Urothelium cell line (cell line): ENCODE results near the gene KDELR3.

Experiments
- DNase-seq: peaks from one replicate; pipeline ENCODE4 v3.0.0; 2011; ENCODE audit warnings: low spot score, mixed read lengths
- FAIRE-seq: peaks from 2 replicates; lab custom pipeline; 2011; peaks lifted over from hg19 to GRCh38; lab: Jason Lieb, UNC

KDELR3 gene

DNA sequence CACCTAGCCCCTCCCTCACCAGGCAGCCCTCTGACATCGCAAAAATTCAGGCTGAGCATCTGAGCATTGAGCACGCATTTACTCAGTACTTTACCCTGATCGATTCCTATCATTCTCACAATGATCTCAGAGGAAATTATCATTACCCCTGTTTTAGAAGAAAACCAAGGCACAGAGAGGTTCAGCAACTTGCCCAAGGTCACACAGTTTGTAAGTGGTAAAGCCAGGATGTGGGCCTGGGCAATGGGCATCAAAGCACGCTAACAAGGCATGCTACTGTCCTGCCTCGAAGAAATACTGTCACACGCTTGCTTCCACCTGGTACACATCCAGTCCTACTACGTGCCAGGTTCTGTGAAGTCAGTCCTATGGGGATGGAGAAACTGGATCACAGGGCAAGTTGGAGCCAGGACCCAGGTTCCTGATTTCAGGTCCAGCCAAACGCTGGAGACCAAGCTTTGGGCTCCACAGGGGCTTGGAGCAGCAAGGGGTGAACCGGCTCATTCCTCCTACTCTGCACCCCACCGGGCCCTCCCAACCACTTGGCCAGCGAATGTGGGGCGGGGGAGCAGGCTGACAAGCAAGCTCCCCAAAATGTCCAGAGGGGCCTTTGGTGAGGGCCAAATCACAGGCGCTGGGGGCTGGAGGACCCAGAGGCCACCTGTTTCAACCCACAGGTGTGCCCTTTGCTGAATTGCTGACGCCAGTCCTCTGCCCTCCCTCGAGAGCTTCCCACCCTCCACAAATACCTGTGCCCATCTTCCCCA is 31.1 kb upstream of the KDELR3 start:
- no peak for FAIRE-seq
- DNase-seq, result no peak

DNA sequence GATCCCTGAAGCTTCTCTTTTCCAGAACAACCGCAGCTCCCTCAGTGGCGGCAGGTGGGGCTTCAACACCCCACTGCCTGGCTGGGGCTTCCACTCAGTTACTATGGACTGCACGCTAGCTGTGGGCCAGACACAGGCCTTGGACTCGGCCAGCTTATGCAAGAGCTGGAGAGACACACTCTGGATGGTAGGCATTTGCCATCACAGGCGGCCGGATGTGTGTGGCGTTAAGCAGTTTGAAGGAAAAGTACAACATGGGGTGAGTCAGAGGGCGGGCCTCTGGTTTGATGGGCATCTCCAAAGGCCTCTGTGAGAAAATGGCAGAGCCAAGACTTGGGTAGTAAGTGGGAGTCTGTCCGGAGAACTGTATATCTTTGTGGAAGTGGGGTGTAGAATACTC is 30.5 kb upstream of the KDELR3 start:
- FAIRE-seq, result no peak
- DNase-seq, result no peak

DNA sequence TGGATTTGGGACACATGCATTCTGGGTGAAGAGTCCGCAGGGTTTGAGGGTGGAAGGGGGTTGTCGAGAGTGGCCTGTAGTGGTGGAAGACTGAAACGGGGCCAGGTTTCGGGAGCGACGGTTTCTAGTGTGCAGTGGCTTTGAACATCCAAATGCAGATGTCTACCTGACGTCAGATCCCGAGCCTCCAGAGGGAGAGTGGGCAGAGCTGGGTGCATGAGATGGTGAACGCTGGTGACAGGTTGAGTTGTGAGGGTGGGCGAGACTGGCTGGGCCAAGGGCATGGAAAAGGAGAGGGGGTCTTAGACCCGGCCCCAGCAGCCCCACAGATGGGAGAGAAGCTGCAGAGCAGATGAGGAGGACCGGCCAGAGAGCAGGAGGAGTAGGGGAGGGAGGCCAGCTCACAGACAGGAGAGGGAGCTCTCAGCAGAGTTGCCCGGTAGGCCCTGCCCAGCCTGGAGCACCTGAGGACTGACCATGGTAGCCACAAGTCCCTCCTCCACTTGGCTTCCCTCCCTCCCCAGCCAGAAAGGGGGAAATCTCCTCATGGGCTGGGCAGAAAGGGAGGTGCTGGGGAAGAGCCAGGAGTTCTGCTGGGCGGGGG is 27.0 kb upstream of the KDELR3 start:
- DNase-seq (no peak), FAIRE-seq (no peak)

DNA sequence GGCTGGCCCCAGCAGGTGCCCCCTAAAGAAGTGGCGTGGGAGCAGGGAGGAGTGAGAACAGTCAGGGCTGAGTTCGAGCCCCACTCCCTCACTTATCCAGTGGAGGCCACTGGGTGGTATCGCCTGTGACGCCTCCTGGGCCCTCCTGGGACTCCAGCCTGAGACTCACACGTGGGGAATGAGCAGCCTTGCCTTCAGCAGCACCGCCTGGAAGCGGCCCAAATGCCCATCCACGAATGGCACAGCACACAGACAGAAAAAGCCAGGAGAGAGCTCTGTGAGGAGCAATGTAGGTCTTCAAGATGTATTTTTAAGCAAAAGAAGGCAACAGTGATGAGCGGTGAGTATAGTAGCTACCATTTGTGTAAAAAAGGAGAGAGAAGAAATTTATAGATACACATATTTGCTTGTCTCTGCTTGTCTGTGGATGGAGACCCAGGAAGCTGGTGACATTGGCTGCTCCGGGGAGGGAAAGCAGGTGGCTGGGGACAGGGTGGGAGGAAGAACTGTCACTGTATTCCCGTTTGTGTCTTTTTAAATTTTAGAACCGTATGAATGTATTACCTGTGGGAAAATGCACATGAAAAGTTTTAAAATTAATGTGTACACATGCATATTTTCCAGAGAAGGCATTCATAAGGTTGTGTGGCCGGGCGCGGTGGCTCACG is 26.1 kb upstream of the KDELR3 start:
- FAIRE-seq, result no peak
- no peak for DNase-seq

DNA sequence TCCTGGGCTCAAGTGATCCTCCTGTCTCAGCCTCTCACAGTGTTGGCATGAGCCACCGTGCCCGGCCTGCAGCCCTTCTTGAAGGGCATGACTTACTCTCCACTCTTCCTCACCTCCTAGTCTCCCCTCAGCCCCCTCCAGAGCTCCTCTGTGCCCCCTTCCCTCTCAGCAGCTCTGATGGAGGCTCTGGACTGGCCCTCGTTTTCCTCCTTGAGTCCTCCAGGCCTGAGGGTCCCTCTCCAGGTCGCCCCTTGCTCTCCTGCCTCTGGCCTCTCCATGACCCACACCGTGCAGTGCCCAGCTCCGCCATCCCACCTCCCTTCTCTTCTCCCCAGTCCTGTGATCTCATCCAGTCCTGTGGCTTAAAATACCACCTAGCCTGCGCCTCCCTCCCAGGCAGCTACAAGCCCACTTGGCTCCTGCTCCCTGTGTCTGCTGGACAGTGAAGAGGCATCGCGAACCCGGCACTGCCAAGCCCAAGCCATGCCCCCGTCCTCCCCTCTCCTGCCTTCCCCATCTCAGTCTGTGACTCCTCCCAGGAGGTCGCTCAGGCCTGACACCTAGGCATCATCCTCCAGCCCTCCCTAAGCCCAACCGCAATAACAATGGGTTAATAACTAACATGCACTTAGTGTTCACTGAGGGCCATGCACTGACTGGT is 24.8 kb upstream of the KDELR3 start:
- DNase-seq (no peak), FAIRE-seq (peak; percentile 84)

DNA sequence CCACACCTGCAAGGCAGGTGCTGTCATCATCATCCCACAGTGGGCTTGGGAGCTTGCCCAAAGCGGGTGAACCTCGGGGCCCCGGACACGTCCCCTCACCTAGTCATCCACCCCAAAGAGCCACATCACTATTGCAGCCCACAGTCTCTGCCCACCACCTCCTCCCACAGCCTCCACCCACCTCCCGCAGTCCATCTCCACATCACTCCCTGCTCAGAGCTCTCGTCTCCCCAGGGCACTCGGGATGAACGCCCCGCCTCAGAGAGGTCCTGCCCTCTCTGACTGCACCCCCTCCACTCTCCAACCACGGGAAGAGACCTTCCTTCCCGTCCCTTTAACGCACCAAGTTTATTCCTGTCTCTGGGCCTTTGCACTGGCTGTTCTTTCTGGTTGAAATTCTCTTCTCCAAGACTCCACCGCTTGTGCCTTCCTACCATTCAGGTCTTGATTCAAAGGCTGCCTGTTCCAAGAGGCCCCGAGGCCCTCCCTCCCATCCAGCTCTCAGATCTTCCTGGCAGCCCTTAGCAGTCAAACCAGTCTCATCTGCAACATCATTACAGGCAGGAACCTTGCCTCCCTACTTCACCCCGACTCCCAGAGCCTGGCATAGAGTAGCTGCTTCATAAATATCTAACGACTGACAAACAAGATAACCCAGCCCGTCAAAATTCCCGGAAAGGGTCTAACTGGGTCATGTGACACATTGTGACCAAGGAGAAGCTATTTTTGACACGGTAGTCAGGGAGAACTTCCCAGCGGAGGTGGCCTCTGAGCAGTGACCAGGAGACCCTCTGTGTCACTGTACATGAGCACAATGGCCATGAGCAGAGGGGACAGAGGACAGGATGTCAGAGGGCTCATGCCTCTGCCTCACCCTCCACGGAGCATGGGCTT is 24.0 kb upstream of the KDELR3 start:
- FAIRE-seq (peak; percentile 20), DNase-seq (no peak)

DNA sequence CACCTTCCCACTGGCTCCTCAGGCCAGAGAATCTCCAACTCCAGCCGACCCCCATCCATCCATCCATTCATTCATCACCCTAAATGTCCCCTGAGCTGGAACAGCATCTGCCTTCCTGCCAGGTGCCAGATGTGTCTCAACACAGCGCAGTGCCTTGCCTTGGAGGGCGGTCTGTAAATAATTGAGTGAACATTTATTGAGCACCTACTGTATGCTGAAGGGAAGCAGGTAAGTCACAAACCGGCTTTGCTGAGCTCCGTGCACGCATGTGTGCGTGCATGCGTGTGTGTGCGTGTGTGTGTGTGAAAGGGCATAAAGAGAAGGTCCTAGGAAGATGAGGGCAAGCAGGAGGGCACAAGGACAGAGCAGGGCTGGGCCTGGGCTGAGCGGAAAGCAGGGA is 23.1 kb upstream of the KDELR3 start:
- FAIRE-seq (peak; percentile 89), DNase-seq (no peak)

DNA sequence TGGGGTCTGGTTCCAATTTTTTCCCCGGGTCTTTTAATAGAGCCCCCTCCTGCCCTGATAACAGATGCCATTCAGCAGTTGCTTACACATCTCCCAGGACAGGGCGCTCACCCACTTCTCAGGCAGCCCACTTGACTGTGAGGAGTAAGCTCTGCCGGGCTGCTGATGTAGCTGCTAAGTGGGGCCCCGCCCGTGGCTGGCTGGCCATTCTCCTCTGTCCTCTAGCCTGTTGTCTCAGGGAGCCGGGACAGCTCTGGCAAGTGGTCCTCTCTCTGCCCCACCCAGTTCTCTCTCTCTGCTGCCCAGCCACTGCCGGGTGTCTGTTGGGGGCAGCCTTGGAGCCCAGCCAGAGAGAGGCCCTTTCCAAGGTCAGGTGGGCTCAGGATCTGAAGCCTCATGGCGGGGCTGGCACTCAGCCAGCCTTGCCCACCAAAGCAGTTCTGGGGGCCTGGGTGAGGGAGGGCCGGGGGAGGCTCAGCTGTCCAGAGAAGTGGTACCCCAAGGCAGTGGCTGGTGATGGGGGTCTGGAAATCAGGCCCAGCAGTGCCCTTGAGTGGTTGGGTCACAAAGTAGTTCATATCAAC is 21.8 kb upstream of the KDELR3 start:
- DNase-seq, result no peak
- FAIRE-seq, result no peak

DNA sequence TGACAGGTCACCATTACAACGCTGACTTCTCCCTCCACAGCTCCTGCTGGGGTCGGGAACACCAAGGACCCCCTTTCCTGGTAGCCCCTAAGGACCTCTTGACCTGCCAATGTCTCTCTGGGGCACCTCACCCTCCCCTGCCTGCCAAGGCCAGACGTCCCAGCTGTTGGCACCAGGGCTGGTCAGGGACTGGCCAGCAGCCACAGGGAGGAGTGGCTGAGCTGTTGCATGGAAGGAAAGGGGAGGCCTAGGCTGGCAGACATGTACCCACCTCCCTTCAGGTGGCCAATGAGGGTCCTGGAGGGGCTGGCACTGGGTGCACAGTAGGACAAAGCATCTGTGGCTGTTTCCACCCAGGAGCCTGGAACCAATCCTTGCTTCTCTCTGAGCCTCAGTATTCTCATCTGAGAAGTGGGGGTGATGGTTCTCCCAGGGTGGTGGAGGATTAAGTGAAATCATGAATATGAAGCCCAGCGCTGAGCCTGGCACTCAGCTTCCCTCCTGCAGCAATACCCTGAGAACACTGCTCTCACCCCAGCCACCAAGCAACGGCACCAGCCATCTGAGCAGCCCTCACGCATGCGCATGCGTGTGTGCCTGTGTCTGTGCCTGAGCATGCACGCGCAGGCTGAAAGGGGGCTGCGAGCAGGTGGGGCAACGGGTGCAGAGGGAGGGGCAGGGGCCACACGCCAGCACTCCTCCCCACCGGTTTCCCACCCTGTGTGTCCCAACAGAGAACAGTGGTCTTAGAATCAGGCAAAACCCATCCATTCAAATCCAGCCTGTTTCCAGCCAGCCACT is 18.8 kb upstream of the KDELR3 start:
- DNase-seq, result no peak

DNA sequence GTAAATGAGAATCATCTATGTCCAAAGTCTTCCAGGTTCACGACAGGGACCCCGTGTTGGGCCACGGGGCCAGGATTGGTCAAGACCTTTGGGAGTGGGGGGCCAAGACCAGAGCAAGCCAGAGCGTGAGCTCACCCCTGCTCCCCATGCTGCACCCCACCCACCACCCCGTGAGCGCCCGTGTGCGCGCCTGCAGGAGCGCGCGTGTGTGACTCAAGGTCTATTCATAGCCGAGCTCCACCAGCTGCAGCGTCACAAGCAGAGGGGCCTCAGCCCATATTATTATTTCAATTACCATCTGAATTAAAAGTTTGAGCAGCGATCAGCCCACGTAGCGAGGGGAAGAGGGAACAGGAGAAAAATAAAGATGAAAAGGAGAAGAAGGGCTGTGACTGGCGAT is 18.1 kb upstream of the KDELR3 start:
- DNase-seq, result no peak
- FAIRE-seq, result no peak

More for the DNA sequence above, 18.8 kb upstream of the KDELR3 start:
- peak; percentile 56 for FAIRE-seq

DNA sequence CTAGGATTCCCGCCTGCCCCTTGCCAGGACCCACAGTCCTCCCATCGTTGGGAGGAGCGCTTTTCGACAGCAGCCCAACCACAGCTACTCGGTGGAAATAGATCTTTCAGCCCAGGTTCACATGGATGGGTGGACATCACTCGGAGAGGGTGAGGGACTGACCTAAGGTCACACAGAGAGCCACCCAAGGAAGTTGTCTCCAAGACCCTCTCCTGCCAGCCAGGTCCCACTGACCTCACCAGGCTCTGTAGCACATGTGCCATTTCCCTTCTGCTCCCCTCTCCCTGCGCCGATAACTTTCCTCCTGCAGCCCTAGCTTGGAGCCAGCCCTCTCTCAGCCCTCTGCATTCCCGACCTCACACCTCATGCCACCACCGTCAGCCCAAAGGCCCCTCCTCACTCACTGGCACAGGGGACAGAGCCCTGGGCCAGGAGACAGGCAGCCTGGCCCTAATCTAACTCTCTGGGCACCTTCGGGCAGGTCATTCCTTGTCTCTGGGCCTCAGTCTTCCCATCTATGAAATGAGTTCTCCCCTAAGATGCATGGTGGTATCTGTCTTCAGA is 17.6 kb upstream of the KDELR3 start:
- FAIRE-seq, result no peak
- no peak for DNase-seq

DNA sequence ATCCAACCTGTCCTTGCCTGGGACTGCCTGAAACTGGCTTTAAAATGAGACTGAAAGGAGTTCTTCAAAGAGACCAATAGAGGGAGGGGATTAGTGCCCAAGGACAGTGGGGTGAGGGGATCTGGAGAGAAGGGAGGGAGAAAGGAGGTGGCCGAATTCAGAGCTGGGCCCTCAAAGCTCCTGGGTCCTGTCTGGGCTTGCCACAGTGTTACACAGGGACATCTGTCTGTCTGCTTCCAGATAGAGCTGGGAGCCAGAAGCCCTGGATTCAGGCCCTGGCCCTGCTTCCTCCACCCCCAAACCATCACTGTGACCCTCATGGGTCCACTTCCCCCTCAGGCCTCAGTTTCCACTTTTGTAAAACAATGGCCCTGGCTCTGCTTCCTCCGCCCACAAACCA is 16.5 kb upstream of the KDELR3 start:
- FAIRE-seq (no peak), DNase-seq (no peak)

DNA sequence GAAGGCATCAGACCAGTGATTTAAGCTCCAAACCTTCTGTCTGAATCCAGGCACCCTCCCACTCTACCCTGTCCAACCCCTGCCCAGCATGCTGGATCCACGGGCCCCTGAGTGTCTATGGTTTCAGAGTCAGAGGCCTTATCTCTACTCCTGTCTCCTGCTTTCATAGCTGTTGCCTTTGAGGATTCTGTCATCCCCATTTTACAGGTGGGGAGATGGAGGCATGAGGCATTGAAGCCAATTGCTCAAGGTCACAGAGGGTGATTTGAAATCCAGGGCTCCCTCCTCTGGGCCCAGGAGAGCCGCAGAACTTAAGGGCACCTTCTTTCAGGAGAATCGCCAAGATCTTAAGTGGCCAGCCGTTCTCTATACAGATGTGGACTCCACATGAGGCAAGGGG is 16.0 kb upstream of the KDELR3 start:
- DNase-seq (no peak), FAIRE-seq (no peak)

DNA sequence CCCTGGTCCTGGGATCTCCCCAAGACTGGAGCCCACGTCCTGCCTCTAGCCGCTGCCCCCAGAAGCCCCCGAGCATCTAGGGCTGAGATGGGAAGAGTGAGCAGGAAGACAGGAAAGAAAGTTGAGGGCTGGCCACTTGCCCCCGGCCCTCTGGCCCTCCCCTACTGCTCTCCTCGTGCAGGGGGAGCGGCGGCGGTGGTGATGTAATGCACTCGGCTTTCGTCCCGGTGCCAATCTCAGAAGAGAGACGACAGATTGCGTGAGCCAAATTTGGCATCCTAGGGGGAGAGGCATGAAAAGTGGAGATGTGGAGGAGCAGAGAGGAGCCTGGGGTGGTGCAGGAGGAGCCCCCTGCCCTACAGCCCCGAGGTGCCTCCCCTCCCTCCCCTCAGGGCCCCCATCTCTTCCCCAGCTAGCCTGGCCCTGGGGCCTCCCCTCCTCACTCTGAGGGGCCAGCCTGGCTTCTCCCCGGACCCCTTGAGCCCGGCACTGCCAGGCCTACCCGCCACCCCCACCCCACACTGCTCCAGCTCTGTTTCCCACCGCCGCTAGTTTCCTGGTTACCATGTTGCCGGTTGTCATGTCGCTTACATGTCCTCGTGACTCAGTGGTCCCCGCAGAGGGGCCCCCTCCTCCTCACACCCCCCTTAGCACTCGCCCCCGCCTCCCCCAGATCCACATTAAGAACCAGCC is 15.4 kb upstream of the KDELR3 start:
- FAIRE-seq (no peak), DNase-seq (no peak)

DNA sequence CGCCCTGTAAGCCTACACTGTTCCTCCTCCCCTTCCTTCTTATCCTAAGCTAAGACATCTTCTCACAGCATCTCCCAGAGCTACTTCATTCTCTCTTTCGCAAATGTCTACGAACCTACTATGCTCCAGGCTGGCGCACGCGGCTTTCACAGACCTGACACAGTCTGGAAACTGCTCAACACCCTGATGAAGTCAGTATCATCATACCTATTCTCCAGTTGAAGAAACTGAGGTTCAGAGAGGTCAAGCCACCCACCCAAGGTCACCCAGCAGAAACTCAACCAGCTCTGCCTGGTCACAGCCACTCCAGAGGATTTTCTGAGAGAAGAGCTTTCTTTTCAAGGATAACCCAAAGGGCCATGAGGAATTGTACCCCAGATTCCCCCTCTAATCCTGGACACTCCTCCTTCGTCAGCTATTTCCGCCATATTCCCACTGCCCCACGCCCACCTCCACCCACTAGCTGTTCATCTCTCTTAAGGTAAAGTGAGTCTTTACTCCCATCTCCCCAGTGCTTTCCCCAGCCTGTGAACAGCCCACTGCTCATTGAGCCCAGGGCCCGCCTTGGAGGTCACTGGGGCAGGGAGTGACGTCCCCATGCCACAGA is 14.7 kb upstream of the KDELR3 start:
- peak; percentile 74 for FAIRE-seq

DNA sequence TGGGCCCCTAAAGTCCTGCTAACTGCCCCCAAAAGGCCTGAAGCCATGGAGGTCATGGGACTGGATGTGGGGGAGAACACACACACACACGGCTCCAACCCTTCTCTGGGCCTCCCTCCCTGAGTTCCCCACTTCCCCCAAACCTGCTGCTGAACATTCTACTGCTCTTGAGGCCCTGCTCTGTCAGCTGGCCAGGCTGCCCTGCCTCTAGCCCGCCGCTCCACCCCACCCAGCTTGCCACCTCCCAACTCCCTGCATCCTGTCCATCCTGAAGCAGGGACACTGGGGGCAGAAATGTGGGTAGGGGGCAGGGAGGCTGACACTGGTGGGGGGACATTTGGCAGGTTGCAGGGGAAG is 13.9 kb upstream of the KDELR3 start:
- FAIRE-seq (no peak), DNase-seq (no peak)

More for the DNA sequence above, 14.7 kb upstream of the KDELR3 start:
- no peak for DNase-seq

DNA sequence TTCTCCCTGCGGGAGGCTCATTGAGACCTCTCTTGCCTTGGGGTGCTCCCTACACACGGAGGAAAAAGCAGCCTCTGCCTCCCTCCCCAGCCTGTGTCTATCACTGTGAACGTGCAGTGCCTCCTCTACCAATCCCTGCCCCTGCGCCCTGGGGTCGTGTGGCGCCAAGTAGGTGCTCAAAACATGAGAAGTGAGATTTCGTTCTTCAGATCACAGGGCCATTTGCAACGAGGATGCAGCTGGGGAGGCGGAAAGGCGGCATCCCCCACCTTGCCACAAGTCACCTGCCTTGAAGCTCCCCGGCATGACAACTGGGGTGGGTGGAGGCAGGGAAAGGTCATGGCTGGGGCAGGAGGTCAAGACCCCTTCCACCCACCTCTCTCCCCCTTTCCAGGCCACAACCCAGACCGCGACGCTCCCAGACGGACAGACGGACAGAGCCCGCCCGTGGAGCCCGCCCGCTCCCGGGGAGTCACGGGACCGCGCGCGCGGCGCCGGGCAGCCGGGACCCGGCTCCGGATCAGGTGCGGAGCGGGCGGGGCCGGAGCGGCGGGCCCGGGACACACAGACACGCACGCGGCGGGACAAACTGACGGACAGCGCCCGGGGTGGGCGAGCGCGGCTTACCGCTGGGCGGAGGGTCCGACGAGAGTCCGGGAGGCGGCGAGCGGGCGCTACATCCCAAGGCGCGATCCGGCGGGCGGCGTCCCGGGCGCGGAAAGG is 13.4 kb upstream of the KDELR3 start:
- FAIRE-seq (peak; percentile 13), DNase-seq (no peak)
